GM18505 (cell line): ENCODE results near the gene TBC1D1.

Source experiments
- ATAC-seq: cut with Tn5 transposase; IDR thresholded peaks from one replicate; pipeline ENCODE4 v1.9.1; 2021; ENCODE audit not compliant: unreplicated experiment
- POLR2A ChIP-seq: IDR thresholded peaks from 4 replicates; pipeline ENCODE4 v1.6.1; 2011; ENCODE audit warnings: borderline replicate concordance; ENCODE audit not compliant: insufficient read depth, insufficient read length; ENCODE audit errors: extremely low read depth

The TBC1D1 gene

GRCh38 chr4:38185406-38186144, 294.7 kb downstream of the TBC1D1 start:
- TF ChIP-seq POLR2A, result no peak
- no peak for ATAC-seq

DNA sequence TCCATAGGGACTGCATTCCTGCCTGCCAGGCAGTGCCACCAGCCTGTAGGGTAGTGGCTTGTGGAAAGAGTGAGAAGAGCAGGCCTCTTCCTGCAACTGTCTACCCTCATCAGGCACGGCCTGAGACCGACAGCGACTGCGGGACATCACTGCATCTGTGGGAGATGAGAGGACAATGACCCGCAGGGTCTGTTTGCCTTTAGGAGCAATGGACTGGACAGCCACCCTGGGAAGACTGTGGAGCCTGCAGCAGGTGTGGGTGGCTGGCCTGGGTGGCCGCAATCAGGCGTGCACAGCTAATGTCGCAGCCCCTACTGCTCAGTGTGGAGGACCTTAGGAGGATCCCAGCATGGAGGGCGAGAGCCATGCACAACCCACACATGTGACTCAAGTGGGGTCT, 297.3 kb downstream of the TBC1D1 start:
- TF ChIP-seq POLR2A, result no peak
- ATAC-seq, result no peak

DNA sequence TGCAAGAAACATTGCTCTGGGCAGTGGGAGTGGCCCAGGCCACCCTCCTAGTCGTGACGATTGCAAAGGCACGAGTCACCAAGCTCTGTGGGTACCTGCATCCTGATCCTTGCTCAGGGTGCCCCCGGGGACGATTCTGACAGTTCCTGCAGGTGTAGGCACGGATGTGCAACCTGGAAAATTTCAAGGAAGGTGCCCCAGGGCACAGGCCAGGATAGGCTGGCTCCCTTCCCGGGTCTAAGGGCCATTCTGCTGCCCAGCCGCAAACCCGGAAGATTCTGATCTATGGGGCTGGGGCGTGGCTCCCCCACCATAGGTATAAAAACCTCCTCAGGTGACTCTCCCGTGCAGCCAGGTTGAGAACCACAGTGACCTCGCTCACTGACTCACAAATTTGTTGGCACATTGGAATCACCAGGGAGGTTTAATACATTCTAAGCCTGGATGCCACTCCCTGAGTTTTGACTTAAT, 297.8 kb downstream of the TBC1D1 start:
- ATAC-seq, result no peak
- TF ChIP-seq POLR2A, result no peak
